Measurements from ENCODE around the gene ST6GALNAC3.

DNA sequence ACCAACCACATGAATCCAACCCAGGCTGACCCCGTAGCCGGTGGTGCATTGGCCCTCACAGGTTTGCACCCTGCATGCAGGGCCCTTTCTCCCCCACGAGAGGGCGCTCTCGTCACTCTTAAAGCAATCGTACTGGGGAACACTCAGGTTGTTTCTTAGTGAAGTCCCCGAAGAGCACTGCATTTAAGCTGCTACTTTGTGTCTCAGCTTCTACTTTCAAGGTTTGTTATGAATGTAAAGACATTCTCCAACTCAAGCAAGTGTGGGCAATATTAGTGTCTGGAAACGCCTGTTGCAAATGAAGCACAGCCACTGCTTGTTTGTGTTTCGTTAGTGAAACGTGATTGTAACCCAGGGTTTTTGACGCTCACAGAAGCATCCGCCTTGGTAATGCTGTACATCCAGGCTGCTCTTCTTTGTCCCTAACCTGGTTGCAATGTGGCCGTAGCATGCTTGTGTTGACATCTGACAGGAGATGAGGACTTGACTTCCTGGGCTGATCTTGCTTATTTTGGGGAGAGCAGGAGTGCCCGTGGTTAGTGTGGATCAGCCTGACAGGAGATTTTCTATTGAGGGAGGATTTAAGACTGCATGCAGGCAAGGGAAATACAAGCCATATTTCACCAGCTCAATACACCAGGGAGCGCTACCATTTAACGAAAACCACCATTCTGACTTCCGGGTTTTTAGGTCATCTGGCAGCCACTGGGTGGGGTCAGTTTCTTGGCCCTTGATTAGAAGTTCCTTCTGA is 79.8 kb downstream of the ST6GALNAC3 start:
- TF ChIP-seq, protein P1, sequence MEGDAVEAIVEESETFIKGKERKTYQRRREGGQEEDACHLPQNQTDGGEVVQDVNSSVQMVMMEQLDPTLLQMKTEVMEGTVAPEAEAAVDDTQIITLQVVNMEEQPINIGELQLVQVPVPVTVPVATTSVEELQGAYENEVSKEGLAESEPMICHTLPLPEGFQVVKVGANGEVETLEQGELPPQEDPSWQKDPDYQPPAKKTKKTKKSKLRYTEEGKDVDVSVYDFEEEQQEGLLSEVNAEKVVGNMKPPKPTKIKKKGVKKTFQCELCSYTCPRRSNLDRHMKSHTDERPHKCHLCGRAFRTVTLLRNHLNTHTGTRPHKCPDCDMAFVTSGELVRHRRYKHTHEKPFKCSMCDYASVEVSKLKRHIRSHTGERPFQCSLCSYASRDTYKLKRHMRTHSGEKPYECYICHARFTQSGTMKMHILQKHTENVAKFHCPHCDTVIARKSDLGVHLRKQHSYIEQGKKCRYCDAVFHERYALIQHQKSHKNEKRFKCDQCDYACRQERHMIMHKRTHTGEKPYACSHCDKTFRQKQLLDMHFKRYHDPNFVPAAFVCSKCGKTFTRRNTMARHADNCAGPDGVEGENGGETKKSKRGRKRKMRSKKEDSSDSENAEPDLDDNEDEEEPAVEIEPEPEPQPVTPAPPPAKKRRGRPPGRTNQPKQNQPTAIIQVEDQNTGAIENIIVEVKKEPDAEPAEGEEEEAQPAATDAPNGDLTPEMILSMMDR (IDR thresholded peaks at IDR 0.05), result peak; percentile 91
- TF ChIP-seq ZFX (IDR thresholded peaks at IDR 0.05; ENCODE audit: borderline replicate concordance), result no peak

Data from 22Rv1 (cell line).